ENCODE results near the gene RGS12.

- TF ChIP-seq CTCF (conservative IDR thresholded peaks at IDR 0.05 in 1 of 2, IDR thresholded peaks at IDR 0.05 in 1 of 2; ENCODE audit: extremely low read depth in 1 of 2, insufficient read depth in 1 of 2, low read depth in 1 of 2, low read length in 2 of 2) (no peak), EZH2 (IDR thresholded peaks at IDR 0.05; ENCODE audit: borderline replicate concordance, low read length) (no peak)
Observed at GRCh38 chr4:3257556-3258482, 35.0 kb upstream of the RGS12 start.

Data from mammary epithelial cell (primary cell).